Spleen (tissue), 7 donors: Measurements from ENCODE around the gene PLCH2.

ENCODE experiments used
- CTCF ChIP-seq, 11 experiments: fragments of 200-600 bp in 7 of 11; fragments of 450-650 bp in 4 of 11; sonication (generic) in 4 of 11; IDR thresholded peaks in 8 of 11; conservative IDR thresholded peaks in 3 of 11; 1 replicate in 7 of 11; 2 replicates in 4 of 11; pipeline versions ENCODE4 v1.4.0 to v1.8.0; 2016 to 2021; ENCODE audit warnings: antibody characterized with exemption in 11 of 11, inconsistent platforms in 4 of 11, mild to moderate bottlenecking in 1 of 11
- POLR2A ChIP-seq, 3 donors: fragments of 450-650 bp; IDR thresholded peaks; one replicate each; pipeline ENCODE4 v1.5.1; 2017; ENCODE audit warnings: antibody characterized with exemption in 3 of 3, mild to moderate bottlenecking in 1 of 3
- POLR2AphosphoS5 ChIP-seq, 3 donors: sonication (generic); formaldehyde crosslinking; IDR thresholded peaks; one replicate each; pipeline ENCODE4 v1.5.1; 2017; ENCODE audit warnings: antibody characterized with exemption in 3 of 3
- donor health status: DM: no; HTN: no; CAD: no; lungs with moderate emphysema.
- donor health status: DM: no; HTN: no; CAD: no.
- donor health status: DM: no; HTN: no; CAD: no.

DNA sequence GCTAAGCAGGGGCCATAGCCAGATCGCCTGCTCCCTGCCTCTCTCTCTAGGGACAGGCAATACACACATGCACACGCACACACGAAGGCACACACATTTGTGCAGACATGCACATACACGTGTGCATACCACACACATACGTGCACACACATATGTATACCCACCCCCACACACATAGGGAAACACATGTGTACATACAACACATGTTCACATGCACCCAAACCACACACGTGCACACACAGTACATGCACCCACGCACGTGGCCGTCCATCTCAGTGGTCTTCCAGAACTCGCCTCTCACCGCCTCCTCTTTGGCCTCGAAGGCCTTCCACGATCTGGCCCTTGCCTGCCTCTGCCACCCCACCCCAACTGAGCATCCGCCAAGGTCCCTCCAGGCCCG is 38.5 kb upstream of the PLCH2 start:
- TF ChIP-seq POLR2A (IDR thresholded peaks at IDR 0.05), result no peak
- TF ChIP-seq CTCF (IDR thresholded peaks at IDR 0.05 in 8 of 11, conservative IDR thresholded peaks at IDR 0.05 in 3 of 11), result no peak
- TF ChIP-seq POLR2AphosphoS5 (IDR thresholded peaks at IDR 0.05), result no peak
